SK-MEL-5 (cell line): ENCODE measurements around the gene SMCR8. TPM values are rescaled to one million over a fixed set of nuclear protein-coding genes. Genes with fewer than 3 reads are reported as not detected.

Experiments
- DNase-seq: peaks from one replicate; pipeline ENCODE4 v3.0.0-alpha.2; 2016; ENCODE audit warnings: low read depth, low spot score
- in situ Hi-C: cut with HindIII; loops from 2 replicates; pipeline ENCODE4 v1.10.0; 2016; ENCODE audit warnings: low sequenced_read_pairs, high pct_unique_total_duplicates, low pct_unique_long_range_greater_than_20kb
- total RNA-seq: library from RNA; depleted of rRNA; stranded (reverse); fragments of >200 nt; shearing (Covaris generic); gene quantifications from 2 replicates; pipeline ENCODE4 v1.2.3, GENCODE V29; 2014

SMCR8 gene
- total RNA-seq, 1 experiment from 2014 or later: 22.0 TPM

DNA sequence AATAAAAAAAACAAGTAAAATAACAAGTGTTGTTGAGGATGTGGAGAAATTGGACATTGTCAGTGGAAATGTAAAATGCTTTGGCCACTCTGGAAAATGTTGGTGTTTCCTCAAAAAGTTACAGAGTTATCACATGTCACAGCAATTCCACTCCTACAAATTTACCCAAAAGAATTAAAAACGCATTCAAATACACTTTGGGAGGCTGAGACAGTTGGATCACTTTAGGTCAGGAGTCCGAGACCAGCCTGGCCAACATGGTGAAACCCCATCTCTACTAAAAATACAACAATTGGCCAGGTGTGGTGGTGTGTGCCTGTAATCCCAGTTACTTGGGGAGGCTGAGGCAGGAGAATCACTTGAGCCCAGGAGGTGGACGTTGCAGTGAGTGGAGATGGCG lies 5.9 kb upstream of the SMCR8 start:
- in situ Hi-C loops: no loop called here

DNA sequence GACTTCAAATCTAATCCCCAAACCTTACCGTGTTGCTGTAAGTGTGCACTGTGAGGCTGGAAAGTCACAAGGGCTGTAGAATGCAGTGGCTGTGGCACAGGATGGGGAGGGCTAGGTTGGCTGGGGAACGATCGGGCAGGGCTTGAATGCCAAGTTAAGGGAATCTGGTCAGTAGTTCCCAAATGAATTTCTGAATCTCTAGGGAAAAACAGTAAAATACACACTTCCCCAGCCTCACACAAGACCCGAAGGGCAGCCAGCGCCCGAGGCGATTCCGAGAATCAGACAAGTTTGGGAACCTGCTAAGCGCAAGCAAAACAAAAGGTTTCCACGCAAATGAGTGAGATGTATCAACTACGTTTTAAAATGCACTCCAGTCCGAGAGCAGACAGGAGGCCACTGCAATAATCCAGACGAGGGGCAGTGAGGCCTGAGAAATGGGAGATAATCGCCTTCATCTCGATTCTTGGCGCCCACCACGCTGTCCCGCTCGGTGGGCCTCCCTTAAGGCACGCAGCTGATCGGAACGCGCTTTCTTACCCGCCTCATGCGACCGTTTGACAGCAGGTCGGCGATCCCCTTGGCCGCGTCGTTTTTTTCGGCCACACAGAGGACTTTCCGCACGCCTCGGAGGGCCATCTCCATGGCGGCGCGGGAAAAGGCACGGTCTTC lies 898 bp upstream of the SMCR8 start:
- peak; percentile 8 for DNase-seq
- in situ Hi-C loops: no loop called here

More for the DNA sequence above, 5.9 kb upstream of the SMCR8 start:
- DNase-seq: no peak

DNA sequence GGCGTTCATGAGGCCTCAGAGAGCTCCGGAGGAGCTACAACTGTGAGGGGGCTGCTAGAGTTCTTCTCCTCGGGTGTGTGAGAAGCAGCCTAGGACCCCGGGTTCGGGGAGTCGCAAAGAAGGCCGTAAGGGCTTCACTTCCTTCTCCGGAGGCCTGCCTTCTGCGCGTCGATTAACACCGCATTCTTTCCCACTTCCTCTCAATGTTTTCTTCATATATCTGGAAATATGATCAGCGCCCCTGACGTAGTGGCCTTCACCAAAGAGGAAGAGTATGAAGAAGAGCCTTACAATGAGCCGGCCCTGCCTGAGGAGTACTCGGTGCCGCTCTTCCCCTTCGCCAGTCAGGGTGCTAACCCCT lies 449 bp downstream of the SMCR8 start:
- in situ Hi-C loops: no loop called here

DNA sequence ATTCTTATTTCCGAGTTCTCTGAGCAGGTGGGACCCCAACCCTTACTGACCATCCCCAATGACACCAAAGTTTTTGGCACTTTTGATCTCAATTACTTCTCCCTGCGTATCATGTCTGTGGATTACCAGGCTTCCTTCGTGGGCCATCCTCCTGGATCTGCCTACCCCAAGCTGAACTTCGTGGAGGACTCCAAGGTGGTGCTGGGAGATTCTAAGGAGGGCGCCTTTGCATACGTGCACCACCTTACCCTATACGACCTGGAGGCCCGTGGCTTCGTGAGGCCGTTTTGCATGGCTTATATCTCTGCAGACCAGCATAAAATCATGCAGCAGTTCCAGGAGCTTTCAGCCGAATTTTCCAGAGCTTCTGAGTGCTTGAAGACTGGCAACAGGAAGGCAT lies 868 bp downstream of the SMCR8 start:
- no peak for DNase-seq
- in situ Hi-C loops: no loop called here

More for the DNA sequence above, 449 bp downstream of the SMCR8 start:
- no peak for DNase-seq

DNA sequence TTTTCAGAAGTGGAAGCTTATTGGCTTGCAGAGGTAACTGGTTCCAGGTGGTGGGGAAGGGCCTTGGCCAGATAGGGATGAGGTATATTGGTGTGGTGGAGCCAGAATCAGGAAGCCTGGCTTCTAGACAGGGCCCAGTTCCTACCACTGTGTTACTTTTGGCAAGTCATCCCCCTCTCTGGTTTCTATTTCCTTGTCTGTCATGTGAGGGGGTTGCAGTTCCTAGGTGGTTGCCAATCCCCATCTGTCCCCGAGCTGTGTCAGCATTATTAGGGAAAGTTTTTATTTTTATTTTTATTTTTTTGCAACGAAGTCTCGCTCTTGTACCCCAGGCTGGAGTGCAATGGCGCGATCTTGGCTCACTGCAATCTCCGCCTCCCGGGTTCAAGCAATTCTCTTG lies 3.0 kb downstream of the SMCR8 start:
- DNase-seq: no peak
- in situ Hi-C loops: no loop called here

DNA sequence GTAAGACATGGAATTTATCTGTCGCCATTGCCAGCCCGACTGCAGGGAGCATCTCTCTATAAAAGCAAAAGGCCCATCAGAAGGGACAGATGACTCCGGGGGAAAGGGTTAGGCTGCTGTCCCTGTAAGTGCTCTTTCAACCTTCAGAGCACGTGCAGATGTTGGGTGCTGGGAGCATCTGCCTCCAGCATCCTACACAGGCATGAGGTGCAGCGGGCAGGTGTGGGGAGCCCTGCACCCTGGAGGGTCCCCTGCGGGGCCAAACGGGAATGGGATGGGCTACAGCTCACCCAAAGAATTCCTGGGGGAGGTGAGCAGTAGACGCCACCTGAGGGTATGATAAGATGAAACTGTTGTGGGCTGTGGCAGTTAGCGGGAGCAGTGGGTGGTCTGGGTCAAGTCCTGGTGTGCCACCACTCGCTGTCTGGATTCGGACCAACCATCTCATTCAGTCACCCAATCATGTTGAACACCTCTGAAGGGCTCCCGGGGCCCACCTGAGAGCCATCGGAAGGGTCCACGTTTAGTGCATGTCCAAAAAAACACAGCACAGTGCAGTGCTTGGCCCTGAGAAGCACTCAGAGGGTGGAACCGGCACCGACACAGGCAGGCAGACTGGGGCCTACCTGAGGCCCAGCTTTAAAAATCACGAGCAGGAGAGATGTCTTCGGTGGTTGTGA lies 3.8 kb downstream of the SMCR8 start:
- in situ Hi-C loops: no loop called here
- DNase-seq: no peak

DNA sequence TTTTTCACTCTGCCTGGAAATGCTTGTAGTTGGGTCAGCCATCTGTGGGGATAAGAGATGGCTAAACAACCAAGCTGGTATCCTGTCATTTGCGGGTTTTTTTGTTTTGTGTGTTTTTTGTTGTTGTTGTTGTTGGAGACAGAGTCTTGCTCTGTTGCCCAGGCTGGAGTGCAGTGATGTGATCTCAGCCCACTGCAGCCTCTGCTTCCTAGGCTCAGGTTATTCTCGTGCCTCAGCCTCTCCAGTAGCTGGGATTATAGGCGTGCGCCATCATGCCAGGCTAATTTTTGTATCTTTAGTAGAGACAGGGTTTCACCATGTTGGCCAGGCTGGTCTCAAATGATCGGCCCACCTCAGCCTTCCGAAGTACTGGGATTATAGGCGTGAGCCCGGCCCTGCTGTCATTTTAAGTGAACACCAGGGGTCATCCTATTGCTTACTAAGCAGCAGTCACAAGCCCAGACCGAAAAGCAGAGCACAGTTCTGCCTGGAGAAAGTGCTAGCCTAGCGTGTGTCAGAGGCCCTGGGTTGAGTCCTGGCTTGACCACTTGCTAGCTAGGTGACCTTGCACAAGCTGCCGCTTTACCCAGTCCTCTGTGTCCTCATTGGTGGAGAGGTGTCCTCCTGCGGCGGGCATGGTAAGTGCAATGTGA lies 4.6 kb downstream of the SMCR8 start:
- in situ Hi-C loops: no loop called here
- DNase-seq: peak; percentile 65

DNA sequence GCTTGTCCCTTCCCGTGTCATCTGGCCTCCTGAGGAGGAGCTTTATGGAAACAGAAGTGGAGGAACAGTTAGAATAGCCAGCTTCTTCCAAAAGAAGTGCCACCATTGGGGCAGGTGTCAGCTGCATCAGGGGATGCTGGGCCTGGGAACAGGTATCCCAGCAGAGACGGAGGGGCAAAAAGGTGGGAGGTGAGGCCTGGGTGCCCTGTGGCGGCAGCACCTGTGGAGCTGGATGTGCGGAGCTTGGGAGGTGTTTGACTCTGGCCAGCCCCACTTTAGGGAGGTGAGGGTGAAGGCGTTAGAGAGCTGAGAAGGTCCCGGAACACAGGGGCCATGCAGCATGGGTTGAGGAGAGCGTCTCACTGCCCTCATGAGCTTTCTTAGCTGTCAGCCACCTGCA lies 5.2 kb downstream of the SMCR8 start:
- in situ Hi-C loops: no loop called here
- DNase-seq: no peak

DNA sequence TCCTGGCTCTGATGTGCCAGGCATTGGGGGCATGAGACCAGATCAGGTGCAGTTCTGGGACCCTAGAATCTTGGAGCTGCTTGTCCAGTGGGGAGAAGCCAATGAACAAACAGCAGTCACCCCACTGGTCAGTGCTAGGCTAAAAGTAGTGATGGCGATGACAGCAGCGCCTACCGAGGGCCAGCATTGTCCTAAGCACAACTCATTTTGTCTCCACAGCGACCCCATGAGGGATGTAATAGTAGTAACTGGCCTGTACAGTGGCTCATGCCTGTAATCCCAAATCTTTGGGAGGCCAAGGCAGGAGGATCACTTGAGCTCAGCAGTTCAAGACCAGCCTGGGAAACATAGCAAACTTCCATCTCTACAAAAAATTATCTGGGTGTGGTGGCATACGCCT lies 6.2 kb downstream of the SMCR8 start:
- in situ Hi-C loops: no loop called here
- peak; percentile 57 for DNase-seq

DNA sequence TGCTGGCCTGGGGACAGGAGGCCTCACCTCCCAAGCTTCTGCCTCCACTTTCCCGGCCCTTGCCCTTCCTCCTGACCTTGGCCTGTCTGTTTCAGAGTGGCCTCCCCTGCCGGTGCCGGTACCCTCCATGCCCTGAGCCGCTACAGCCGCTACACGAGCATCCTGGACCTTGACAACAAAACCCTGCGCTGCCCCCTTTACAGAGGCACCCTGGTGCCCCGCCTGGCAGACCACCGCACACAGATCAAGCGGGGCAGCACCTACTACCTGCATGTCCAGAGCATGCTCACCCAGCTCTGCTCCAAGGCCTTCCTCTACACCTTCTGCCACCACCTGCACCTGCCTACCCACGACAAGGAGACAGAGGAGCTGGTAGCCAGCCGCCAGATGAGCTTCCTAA lies 7.4 kb downstream of the SMCR8 start:
- in situ Hi-C loops: no loop called here
- no peak for DNase-seq

DNA sequence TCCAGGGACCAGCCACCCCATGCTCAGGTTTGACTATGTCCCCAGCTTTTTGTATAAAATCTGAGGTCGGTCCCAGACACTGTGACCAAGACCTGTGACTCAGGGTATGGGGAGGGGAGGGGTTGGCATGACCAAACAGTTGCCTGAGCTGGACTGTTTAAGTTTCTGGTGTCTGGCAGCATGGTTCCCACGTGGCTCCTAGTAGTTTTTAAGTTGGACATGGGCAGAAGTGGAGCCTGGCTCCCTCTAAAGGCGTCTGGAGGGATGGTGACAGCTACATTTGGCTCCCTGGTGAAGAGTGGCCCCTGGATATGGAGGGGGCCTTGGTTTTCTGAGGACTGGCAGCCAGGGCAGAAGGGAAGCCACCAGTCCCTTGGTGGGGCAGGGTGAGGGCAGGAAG lies 7.9 kb downstream of the SMCR8 start:
- peak; percentile 19 for DNase-seq
- in situ Hi-C loops: no loop called here

DNA sequence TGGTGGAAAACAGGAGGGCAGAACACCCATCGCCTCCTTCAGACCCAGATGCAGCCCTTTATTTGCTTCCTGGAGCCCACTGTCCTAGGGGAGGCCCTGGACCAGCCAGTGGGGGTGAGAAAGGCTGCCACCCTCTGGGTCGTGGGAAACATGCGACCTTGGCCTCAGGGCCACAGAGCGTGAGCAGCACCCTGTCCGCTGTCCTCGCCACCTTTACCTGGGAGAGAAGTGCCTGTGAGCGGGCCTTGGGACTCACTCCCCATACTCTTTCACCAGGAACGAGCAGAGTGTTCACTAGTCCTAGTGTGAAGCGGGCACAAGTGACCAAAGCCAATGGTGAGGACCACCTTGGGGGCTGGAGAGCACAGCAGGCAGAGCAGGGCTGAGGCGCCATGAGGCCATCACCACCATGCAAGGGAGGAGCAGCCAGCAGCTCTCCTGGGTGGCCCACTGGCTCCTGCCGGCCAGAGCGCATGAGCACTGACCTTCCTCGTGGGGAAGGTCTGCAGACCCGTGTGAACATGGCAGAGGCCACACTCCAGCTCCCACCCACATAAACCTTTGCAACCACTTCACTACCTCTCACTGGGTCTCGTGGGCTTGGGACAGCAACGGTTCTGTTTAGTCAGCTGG lies 8.5 kb downstream of the SMCR8 start:
- DNase-seq: no peak
- in situ Hi-C loops: no loop called here

DNA sequence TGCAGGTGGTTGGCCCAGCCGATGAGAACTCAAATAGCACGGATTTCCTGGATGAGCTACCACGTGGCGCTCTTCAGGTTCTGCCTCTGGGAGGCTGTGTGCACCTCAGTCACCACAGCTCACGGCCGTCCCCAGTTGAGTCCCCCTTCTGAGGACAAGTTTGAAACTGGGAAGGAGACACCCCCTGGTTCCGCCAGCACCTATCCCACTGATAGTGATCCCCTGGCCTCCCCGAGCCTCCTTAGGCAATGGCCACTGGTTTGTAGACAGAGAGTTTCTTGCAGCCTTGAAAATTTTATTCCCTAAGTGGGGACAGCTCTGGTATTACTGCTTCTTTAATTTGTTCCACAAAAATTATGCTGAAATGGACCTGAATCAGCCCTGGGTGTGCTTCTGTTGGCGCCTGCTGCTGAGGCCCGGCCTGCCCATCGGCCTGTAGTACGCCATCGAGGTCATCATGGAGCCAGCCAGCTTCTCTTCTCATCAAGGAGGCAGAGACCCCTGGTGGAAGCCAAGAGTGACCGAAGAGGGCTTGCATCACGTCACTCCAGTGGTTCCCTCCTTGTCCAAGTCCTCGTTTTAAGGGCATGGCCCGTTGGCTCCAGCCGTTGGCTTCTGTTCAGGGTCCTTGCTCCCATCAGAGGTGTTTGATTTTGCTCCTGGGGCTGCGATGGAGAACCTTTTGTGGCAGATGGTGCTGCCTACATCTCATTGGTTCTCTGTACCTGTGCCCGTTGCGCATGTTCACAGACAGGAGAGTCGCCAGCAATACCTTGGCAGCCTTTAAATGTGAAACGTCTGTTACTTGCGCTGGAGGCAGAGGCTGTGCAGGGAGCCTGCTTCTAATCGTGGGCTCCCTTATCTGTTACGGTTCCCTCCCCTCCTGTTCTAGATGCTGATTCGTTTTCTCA lies 9.3 kb downstream of the SMCR8 start:
- DNase-seq: no peak
- in situ Hi-C loops: no loop called here

DNA sequence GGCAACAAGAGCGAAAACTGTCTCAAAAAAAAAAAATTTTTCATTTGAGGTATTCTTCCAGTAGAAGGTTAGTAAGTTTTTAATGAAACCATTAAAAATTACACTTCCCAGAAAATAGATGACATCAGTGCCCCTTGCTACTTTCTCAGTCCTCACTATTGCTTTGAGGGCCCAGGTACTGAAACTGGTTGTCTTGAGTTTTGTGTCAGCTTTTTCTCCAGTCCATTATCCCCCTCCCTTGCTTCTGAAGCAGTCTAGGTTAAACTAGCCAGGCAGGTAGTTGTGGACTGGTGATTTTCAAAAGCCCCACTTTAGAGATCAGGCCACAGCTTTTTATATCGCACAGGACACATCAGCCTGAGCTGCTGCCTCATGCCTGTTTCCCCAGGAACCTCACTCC lies 10.9 kb downstream of the SMCR8 start:
- no peak for DNase-seq
- in situ Hi-C loops: no loop called here

DNA sequence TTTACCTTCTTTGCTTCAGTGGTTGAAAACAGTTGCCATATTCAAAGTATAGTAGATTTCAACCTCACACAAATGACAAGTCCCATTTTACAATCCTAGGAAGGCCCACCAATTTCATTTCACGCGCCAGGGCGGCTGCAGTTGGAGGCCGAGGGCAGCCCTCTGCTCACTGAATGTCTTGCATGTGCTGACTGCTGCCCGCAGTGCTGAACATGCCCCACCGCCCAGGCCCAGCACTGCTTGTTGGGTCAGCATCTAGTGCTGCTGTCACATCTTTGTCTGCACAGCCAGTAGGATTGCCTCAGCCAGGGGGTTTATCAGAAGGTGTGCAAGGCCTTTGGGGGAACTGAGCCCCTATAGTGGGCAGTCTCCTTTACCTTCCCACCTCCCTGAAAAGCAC lies 11.5 kb downstream of the SMCR8 start:
- DNase-seq: no peak
- in situ Hi-C loops: no loop called here

DNA sequence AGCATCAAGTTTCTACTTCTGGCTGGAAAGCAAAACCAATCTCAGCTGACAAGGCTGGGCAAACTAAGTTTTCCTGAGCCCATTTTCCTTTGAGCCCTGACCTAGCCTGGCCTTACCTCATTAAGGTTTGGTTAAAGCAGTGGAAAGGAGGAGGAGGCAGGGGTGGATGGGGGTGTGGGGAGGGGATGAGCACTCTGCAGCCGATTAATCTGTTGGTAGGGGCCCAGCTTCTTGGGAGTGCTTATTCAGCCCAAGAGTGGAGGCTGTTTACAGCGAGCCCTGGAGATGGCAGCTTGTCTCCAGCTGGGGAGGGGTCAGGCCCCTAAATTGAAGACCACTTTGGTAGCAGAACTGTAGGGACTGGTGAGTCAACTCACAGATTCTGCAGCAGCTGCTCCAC lies 12.0 kb downstream of the SMCR8 start:
- in situ Hi-C loops: no loop called here
- DNase-seq: no peak

DNA sequence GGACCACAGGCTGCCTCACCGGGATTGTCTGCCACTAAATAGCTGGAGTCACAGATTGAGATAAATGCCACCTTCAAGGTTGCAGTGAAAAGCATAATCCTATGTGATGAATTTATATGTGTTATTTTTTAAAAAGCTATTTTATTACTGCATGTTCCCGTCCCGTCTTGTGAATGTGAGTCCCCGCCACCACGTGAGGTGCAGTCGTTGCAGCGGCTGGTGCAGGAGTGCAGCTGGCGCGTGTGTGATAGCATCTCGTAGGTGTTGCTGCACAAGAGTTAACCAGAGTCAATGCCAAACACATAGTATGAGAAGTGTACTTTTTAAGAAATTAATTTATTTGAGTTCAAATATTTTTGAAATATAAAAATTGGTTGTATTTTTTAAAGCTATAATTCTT lies 12.5 kb downstream of the SMCR8 start:
- DNase-seq: no peak
- in situ Hi-C loops: no loop called here
